Activated naive CD4-positive, alpha-beta T cell treated with Interleukin-2 at 50 U/mL for 16 hours (primary cell): ENCODE data around the gene ATRAID.
"Not testable (repeated sequence)": the region's sequence is repeated elsewhere in the genome, so short reads cannot be mapped to it uniquely, and the experiment has no call there.

ENCODE experiments used
- DNase-seq: peaks from one replicate; pipeline ENCODE4 v3.0.0-alpha.2; 2020

Gene ATRAID

DNA sequence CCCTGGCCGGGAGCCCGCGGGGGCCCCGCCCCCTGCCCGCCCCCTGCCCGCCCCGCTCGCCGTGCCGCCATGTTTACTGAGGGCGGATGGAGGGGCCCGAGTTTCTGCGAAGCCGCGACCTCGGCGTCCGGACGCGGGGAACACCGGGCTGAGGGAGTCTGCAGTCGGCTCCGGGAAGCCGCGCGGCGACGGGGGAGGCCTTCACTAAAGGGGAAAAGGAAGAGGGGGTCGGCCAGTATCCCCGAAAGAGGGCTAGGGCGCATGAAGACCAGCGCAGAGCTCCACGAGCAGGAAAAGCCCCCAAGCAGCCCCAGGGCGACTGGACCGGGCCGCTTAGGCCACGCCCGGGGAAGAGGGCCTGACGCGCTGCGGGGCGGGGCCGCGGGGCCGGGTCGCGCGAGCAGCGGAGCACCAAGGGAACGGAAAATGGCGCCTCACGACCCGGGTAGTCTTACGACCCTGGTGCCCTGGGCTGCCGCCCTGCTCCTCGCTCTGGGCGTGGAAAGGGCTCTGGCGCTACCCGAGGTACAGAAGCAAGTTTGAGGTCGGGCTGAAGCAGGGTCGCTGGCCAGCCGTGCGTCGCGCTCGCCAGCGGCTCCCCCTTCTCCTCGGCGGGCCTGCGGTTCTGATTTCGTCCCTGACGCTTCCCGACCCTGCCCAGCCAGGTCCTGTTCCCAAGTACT lies at the start of gene ATRAID, which contains the start of gene SLC5A6:
Gene ATRAID, plus strand, starts transcription at position 99 of the 683 bp plus-strand sequence. Its CDS starts 328 bp downstream, at position 427.
Gene SLC5A6, minus strand, starts transcription at position 326 of the 683 bp plus-strand sequence. CDS start 4,618 bp downstream, outside the sequence.
- DNase-seq: peak; percentile 89

- DNase-seq: no peak
Observed at GRCh38 chr2:27162151-27163121, 49.4 kb upstream of the ATRAID start.

- DNase-seq: no peak
Observed at GRCh38 chr2:27164960-27165763, 46.7 kb upstream of the ATRAID start.

DNA sequence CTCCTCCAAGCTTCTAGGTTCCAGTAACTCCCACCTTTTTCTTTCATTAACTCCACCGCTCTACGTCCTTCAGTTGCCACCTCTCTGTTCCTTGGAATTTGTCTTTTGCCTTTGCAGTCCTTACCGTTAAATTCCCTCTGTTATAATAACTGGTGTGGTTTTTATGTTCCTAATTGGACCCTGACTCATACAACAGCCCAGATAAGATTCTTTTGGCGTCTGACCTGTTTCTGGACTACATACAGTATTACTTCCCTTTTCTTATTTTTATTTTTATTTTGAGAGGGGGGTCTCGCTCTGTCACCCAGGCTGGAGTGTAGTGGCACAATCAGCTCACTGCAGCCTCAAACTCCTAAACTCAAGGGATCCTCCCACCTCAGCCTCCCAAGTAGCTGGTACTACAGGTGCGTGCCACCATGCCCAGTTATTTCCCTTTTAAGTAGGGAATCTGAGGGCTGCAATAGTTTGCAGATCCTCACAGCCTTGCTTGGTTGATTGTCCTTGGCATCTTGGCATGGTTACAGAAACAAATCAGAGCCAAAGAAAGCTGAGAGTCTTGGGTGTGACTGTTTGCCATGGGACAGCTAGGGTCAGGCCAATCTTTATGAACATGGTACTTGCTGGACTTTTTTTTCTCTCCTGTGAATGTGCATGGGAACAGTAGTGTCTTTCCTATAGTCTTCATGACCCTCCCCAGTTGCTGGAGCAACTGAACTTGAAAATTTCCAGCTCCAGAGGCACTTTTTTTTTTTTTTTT lies 41.1 kb upstream of the ATRAID start:
- DNase-seq: no peak

DNA sequence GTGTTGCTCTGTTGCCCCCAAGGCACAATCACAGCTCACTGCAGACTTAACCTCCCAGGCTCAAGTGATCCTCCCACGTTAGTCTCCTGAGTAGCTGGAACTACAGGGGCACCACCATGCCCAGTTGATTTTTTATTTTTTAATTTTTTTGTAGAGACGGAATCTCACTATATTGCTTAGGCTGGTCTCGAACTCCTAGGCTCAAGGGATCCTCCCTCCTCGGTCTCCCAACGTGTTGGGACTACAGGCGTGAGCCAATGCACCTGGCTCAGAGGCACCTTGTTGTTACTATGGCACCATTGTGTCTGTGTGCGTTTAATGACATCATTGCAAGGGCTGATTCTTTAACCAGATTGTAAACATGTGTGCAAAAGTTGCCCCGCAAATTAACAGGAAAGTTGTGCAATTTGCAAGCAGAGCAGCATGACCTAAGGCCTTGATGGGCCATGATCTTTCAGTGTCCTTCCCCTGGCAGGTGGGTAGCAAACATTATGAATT lies 40.4 kb upstream of the ATRAID start:
- no peak for DNase-seq

GRCh38 chr2:27174638-27175037 lies 37.2 kb upstream of the ATRAID start:
- DNase-seq: no peak

DNA sequence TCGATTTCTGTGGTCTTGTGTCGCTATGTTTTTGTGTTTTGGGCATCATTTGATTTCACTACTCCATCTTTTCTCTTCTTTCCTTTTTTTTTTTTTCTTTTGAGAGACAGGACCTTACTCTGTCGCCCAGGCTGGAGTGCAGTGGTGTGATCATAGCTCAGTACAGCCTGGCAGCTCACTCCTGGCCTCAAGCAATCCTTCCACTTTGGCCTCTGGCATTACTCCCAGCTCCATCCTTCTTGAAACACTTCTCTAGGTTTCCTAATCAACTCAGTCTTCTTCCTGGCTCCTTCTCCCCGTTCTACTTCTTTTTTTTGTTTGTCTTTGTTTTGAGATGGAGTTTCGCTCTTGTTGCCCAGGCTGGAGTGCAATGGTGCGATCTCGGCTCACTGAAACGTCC lies 36.5 kb upstream of the ATRAID start:
- DNase-seq: no peak

- DNase-seq: not testable (repeated sequence)
Observed at GRCh38 chr2:27175781-27176180, 36.1 kb upstream of the ATRAID start.

GRCh38 chr2:27177441-27178351 lies 34.1 kb upstream of the ATRAID start:
- DNase-seq: no peak

GRCh38 chr2:27178469-27178868 lies 33.4 kb upstream of the ATRAID start:
- DNase-seq: no peak

- no peak for DNase-seq
Observed at GRCh38 chr2:27179344-27180000, 32.4 kb upstream of the ATRAID start.

GRCh38 chr2:27182346-27182745 lies 29.5 kb upstream of the ATRAID start:
- DNase-seq: no peak

GRCh38 chr2:27184115-27184514 lies 27.7 kb upstream of the ATRAID start:
- no peak for DNase-seq

GRCh38 chr2:27185331-27186026 lies 26.4 kb upstream of the ATRAID start:
- DNase-seq: no peak

DNA sequence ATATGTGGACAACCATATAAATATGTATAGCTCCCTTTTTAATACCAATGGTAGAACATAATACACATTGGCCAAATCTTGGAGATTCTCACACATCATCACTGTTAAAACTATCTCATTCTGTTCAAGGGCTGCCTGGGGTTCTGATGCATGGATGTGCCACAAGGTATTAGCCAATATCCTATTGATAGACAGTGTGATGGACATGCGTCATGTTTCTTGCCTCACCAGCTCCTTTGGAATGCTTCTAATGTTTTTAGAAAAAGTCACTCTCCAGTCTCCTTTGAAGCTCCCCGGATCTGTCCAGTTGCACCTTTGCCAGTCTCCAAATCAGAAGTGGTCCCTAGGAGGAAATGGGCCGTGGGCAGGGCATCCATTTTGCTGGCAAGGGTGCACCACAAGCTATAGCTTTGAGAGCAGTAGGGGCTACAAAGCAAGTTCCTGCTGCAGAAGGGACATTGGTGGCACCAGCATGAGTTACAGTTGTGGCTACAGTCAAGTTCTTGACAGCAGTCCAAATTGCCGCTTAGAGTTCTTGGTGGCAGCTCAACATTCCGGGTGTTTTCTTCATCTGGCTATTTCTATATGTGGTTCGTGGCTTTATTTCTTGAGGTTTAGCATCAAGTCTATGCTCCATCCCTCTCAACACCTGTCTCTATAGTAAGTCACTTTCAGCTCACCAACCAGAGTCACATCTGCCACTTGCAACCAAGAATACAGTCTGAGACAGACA lies 25.1 kb upstream of the ATRAID start:
- no peak for DNase-seq

DNA sequence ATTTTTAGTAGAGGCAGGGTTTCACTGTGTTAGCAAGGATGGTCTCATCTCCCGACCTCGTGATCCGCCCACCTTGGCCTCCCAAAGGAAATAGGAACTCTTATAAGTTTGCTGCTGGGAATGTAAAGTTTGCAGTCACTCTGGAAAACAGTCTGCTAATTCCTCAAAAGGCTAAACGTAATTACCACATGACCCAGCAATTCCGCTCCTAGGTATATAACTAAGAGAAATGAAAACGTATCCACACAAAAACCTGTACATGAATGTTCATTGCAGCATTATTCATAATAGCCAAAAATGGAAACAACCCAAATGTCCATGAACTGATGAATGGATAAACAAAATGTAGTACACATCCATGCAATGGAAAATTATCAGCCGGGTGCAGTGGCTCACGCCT lies 21.9 kb upstream of the ATRAID start:
- no peak for DNase-seq

DNA sequence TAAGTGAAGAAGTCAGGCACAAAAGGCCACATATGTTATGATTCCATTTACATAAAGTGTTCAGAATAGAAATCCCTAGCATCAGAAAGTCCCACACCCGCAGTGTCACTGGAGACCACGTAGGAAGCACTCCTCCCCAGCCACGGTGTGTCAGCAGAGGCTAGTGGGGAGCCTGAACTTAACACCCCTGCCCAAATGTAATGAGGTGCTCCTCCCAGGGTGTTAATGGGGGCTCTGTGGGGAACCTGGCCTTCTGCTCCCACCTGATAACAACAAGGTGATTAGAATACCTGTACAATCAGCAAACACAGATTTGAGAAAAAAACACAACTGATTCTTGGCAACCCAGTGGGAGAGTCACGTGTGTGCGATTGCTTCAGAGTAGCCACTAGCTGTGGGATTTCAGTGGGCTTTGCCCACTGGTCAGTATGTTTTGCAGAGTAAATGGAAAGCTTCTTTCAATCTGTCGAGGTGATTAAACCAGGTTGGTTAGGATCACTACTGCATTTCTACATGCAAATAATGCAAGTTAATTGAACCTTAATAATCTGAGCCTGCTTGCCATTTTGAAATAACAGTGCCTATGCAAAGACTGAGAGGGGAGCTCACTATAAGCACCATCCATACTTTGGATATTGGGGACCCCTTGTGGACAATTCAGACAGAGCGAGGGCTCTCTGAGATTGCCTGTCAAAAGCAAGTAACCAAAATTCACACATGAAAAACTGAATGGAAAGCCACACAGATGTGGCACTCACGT lies 20.6 kb upstream of the ATRAID start:
- peak; percentile 22 for DNase-seq
